GM19452 (cell line): ENCODE results near the gene STING1.
"Not testable (repeated sequence)": the region's sequence is repeated elsewhere in the genome, so short reads cannot be mapped to it uniquely, and the experiment has no call there.

Source experiments
- ATAC-seq: cut with Tn5 transposase; IDR thresholded peaks from one replicate; pipeline ENCODE4 v1.9.1; 2021; ENCODE audit not compliant: unreplicated experiment

The STING1 gene

DNA sequence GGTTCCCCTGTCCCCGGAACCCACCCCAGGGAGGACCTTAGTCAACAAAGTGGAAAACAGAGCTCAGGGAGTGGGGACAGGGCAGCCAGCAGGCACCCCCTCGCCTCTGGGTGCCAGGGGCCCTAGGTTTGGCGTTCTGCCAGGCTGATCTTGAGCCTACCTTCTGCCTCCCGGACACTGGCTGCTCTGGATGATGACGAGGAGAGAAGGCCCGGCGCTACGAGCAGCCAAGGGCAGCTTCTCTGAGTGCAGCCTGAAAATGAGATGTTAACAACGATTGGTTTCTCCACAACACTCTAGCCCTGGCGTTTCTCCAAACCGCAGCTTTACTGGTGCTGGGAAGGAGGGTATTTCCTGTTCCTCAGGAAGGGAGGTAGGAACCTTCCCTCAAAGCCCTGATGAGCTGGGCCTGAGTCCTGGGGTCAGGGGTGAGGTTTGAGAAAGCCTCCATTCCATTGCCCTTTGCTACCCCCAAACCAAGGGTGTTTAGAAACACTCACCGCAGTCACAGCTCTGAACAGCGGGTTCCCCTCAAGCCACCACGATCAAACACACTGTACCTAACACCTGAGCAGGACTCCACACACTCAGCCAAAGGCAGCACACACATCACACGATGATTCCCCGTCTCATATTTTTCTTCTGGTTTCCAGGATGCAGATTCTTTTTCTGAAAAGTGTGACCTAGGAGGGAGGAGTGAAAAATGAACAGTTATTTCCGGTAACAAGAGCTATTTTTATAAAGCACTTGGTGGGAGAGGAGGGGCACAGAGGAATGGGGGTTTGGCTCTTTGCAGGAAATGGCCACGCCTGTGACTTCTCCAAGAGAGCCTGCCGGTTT, at the start of gene STING1:
Gene STING1 (minus strand): TSS at position 709 of the 840 bp plus-strand sequence. CDS start 1,054 bp downstream, outside the sequence.
- no peak for ATAC-seq

DNA sequence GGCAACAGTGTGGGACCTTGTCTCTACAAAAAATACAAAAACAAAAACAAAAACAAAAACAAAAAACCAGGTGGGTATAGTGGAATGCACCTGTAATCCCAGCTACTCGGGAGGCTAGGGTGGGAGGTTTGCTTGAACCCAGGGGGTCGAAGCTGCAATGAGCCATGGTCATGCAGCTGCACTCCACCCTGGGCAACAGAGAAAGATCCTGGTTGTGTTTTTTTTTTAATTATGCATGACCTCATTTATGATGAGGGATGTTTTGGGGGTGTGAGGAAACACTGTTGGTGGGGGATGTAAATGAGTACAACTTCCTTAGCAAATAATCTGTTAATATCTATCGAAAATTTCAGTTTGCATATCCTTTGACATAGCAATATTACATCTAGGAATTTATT, 49.2 kb upstream of the STING1 start:
- no peak for ATAC-seq

DNA sequence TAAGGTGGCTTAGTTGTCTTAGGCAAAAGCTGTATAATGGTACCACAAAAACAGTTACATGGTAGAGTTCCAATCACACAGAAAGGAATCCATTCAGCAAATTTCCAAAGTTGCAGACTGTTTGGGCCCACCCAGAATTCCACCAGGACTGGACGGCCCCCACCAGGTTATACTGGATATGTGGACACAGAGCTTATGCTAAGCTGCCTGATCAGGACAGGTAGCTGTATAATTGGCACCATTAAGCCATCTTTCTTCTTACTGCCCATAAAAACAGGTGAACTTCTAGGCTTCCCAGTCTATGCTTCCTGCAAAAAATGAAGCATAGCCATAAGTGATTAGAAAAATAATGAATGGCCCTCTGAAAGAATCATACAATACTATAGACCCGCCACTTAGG, 47.5 kb upstream of the STING1 start:
- not testable (repeated sequence) for ATAC-seq

DNA sequence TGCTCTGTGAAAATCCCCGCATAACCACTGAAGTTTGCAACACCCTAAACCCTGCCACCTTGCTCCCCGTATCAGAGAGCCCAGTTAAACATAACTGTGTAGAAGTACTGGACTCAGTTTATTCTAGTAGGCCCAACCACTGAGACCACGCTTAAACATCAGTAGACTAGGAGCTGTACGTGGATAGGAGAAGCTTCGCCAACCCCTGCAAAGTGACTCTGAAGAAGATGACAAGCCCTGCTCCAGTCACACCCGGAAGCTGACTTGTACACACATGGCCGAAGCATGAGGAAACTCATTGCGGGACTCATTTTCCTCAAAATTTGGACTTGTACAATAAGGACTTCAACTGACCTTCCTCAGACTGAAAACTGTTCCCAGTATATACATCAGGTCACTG, 46.1 kb upstream of the STING1 start:
- not testable (repeated sequence) for ATAC-seq

DNA sequence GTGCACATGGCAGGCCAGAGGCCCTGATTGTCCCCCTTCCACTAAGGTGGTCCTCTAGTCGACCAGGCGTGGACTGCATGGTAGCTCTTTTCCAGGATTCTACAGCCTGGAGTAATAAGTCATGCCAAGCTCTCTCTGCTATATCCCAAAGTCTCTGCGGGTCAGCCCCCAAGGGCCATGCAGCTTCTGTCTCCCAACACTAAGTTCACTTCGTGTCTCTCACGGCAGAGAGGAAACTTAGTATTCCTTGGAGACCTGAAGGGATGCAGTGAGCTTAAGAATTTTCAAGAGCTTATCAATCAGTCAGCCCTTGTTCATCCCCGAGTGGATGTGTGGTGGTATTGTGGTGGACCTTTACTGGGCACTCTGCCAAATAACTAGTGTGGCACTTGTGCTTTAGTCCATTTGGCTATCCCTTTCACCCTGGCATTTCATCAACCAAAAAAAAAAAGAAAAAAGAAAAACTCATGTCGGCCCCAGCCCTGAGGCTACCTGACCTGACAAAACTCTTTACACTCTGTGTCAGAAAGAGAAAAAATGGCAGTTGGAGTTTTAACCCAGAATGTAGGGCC, 45.4 kb upstream of the STING1 start:
- ATAC-seq = not testable (repeated sequence)

DNA sequence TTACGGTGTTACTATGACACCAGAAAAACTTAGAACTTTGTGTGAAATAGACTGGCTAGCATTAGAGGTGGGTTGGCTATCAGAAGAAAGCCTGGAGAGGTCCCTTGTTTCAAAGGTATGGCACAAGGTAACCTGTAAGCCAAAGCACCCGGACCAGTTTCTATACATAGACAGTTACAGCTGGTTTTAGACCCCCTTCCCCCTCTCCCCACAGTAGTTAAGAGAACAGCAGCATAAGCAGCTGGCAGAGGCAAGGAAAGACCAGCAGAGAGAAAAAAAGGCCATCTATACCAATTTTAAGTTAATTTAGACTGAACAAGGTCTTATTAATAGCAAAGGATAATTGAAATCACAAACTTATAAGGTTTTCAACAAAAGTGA, 44.5 kb upstream of the STING1 start:
- not testable (repeated sequence) for ATAC-seq

DNA sequence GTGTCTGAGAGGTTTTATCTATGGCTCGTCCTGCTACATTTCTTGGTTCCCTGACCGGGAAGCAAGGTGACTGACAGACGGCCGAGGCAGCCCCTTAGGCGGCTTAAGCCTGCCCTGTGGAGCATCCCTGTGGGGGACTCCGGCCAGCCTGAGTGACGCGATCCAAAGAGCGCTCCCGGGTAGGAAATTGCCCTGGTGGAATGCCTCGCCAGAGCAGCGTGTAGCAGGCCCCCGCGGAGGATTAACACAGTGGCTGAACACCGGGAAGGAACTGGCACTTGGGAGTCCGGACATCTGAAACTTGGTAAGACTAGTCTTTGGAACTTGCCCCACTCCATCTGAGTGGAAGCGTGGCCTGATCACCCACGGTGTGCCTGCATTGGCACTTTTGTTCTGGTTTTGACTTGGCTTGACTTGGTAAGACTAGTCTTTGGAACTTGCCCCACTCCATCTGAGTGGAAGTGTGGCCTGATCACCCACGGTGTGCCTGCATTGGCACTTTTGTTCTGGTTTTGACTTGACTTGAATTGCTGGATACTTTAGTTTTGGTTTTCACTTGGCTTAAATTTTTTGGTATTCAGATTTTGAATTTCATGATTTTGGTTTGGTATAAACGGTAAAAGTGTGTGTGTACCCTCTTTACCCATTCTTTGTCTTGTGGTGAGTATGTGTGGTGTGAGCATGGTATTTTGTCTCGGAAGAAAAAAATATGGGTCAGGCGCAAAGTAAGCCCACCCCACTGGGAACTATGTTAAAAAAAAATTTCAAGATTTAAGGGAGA, 43.9 kb upstream of the STING1 start:
- not testable (repeated sequence) for ATAC-seq

DNA sequence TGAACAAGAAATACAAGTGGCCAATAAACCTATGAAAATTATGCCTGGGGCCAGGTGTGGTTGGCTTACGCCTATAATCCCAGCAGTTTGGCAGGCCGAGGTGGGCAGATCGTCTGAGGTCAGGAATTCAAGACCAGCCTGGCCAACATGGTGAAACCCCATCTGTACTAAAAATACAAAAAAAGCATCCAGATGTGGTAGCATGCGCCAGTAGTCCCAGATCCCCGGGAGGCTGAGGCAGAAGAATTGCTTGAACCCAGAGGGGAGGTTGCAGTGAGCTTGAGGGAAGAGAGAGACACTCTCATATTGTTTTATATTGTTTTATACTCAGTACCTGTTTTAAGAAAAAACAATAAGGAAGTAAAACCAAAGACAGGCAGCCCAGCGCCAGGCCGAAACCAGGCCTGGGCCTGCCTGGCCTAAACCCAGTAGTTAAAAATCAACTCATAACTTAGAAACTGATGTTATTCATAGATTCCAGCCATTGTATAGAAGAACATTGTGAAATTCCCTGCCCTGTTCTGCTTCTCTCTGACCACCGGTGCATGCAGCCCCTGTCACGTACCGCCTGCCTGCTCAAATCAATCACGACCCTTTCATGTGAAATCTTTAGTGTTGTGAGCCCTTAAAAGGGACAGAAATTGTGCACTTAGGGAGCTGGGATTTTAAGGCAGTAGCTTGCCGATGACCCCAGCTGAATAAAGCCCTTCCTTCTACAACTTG, 43.2 kb upstream of the STING1 start:
- peak; percentile 53 for ATAC-seq

DNA sequence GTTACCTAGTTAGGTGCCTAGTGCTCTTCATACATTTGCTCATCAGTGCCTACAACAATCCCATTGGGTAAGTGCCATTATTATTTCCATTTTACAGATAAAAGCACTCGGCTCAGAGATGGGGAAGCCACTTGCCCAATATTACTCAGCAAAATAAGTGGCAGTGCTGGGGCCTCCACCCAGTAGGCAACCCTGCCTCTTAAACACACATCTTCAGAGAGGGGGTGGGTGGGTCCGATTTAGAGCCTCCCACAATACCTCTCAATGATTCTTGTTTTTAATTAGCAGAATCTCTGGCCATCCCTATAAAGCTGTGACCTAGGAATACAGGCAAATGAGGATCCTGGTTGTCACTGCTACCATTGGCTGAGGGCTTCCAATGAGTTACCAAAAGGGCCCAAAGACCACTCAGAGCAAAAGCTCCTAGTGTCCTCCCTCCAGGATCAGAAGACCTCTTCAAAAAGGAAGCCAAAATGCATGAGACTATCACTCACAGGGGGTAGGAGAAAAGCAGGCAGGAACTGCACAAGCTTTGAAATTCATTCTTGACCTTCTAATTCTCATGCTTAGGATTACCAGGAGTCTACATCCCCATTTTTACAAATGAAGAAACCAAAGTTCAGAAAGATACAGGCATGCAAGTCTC, 42.5 kb upstream of the STING1 start:
- peak; percentile 32 for ATAC-seq

DNA sequence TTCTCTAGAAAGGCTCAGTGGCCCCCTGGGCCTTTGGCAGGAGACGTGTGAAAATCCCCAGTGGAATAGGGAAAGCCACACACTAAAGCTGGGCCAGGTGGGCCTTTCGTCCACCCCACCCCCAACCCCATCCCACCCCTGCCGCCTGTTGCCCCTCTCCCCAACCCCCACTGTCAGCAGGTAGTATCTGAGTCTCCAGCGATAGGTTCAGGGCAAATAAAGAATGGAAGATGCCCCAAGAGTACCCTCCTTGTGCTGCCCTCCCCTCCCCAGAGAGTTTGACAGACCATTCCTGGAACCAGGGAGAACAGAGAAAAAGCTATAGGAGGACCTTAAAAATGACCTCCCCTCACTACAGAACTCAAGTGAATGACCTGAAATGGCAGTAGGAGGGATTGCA, 41.9 kb upstream of the STING1 start:
- ATAC-seq = no peak

DNA sequence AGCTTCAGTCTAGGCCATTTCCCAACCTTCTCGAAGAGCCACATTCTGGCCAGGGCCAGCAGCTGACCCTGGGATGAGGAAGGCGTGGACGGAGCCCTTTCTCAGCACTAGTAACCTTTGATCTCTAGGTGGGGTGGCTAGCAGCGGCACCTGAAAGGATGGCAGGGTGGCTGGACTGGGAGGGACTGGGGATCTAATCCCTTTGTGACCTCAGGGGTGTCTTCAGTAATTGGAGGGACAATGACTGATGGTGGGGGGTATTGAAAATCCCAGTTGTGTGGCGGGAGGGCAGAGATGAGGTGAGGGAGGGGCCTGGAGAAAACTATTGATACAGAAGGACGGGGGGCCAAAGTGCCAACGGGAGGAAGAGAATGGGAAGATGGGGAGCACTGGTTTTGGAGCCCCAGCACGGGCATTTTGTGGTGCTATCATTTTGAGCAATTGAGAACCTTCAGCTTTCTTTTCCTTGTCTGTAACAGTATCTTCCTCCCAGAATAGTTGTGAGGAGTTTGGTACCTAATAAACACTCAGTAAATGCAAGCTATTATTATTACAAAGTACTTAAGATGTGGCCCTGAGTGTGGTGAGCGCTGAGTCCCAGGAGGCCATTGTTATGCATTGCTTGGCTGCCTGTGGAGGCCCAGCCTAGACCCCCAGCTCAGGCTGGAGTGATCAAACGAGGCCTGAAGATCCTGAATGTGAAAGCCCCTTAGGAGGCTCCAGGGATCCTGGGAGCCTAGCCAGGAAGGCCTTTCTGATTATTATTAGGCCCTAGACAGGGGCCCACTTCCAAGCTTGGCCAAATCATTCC, 41.3 kb upstream of the STING1 start:
- ATAC-seq = no peak

DNA sequence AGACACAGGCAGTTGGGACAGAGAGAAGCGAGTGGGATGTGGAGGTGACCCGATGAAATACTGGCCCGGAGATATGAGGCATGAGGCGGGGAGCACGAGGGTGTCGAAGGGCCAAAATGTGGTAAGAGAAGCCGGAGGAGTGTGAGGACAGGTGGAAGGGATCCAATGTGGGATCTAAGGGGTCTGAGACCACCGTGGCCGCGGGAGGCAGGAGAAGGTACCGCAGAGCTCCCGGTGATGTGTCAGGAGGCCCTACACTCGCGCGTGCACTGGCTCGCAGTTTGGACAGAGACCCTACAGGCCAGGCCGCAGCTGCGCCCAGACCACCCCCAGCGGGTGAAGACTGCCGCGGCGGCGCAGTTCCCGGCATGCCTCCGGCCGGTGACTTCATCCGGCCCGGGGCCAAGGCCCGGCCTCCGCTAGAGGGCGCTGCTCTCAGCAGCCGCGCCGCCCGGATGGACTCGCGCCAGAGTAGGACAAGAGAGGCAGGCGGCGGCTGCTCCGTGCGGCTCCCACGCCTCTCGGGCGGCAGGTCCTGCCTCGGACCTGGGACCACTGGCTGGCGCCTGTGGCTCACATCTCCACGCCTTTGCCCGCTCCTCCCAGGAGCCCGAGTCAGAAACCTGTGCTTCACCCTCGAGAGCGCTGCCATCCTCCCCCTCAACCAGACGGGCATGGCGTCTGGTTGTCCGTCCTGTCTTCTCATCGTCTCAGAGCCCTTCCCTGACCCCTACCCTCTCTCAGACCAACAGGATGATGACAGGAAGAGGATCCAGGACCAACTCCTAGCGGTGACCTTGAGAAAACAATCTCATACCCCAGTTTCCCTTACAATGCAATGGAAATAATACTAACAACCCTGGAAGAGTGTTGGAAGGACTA, 35.4 kb upstream of the STING1 start:
- peak; percentile 93 for ATAC-seq

DNA sequence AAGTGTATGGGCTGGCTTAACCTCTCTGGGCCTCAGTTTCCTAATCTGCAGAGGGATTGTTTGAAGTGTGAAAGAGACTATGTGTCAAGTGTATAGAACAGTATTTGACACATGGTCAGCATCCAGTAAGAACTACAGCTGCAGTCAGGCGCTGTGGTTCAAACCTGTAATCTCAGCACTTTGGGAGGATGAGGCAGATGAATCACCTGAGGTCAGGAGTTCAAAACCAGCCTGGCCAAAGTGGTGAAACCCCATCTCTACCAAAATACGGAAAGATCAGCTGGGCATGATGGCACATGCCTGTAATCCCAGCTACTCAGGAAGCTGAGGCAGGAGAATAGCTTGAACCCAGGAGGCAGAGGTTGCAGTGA, 31.9 kb upstream of the STING1 start:
- no peak for ATAC-seq

DNA sequence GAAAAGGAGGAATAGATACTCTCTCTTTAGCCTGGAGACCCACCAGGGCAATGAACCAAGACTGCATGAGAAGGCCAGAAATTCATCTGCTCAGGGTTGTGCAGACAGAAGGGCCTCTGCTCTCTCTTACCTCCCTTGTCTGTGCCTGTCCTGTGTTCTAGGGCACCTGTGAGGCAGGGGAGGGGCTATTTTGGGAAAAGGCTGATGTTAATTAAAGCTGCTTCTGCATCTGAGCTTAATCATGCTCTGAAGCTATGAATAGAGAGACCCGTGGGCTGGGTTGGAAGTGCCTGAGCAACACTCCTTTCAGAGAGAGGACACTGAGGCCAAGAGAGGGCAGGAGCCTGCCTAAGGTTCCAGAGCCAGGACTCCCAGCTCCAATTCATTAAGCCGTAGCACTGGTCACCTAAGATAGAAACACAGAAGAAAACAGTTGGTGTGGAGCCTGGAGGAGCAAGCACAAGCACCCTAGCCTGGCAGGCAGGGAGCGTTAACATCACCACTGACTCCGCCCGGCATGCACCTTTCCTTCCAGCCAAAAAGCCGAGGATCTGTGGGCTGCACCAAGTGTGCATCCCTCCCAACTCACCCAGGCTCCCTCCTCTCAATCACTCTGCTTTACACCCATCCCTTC, 31.4 kb upstream of the STING1 start:
- ATAC-seq = no peak

DNA sequence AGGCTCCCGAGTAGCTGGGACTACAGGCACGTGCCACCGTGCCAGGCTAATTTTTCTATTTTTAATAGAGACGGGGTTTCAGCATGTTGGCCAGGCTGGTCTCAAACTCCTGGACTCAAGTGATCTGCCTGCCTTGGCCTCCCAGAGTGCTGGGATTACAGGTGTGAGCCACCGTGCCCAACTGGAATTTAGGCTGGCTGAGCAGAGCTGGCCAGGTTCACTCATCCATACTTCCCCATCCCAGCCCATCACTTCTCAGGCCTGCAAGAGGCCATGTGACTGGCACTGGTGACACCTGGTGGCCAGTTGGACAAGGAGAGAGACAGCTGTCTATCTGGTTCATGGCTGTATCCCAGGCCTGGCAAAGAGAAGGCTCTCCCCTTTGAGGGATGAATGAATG, 30.9 kb upstream of the STING1 start:
- ATAC-seq = not testable (repeated sequence)

DNA sequence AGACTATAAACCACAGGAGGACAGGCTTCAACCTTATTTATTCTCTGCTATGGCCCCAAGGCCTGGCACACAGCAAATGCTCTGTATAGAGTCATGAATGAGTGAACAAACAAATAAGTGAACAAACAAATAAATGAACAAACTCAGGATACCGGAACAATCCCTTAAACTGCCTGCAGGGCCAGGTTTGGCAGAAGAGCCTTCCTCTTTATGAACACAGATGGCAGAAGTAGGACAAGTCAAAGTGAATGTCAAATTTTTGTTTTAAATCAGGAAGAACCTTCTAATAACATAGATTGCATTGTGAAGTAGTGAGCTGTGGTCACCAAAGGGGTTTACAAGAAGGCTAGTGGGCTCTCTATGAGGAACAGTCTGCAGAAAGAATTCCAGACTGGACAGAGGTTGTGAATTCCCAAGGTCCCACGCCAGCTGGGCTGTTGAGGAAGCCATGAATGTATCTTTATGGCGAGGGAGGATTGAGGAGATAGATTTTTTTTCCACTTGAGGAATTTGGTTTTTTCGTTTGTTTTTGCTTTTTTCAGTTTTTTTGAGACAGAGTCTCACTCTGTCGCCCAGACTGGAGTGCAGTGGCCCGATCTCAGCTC, 30.3 kb upstream of the STING1 start:
- ATAC-seq = no peak

DNA sequence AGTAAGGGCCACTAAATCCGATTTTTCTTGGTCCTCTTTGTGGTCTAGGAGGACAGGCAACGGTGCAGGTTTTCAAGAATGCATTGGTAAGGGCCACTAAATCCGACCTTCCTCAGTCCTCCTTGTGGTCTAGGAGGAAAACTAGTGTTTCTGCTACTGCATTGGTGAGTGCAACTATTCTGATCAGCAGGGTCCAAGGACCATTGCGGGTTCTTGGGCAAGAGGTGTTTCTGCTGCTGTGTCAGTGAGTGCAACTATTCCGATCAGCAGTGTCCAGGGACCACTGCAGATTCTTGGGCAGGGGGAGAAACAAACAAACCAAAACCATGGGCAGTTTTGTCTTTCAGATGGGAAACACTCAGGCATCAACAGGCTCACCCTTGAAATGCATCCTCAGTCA, 22.2 kb upstream of the STING1 start:
- ATAC-seq = not testable (repeated sequence)

DNA sequence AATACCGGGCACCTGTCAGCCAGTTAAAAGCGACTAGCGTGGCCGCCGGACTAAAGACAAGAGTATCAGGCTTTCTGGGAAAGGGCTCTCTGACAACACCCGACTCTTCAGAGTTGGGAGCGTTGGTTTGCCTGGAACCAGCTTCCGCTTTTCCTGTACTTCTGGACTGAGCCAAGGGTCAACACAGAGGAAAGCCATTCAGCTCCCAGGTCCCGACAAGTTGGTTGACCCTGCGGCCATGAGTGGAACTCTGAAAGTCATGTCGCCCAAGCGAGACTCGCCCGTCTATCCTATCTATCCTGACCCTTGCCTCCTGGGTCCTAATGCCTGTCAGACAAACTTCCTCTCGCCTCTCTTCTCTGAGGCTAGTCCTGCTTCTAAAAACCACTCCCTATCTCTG, 21.3 kb upstream of the STING1 start:
- not testable (repeated sequence) for ATAC-seq
